SW 1271 (cell line): ENCODE data around the gene UNC50.
A peak's percentile ranks its signal among the peaks of the same experiment; 100 is the strongest.

Experiments used
- DNase-seq, 2 experiments: peaks; one replicate each; lab custom pipeline; 2025; lab: John Stamatoyannopoulos, UW

The UNC50 gene

GRCh38 chr2:98608116-98608961 lies at the start of gene UNC50, which contains the start of gene COA5:
TSS of gene UNC50 (plus strand) at chr2:98608589. CDS start at chr2:98609760, 1,171 bp downstream.
TSS of gene COA5 (minus strand) at chr2:98608512. CDS start at chr2:98608405, 107 bp downstream.
- DNase-seq: peak; percentile 84 to 87

- DNase-seq: no peak
These were observed 49.4 kb upstream of the UNC50 start for GRCh38 chr2:98558852-98559530.

GRCh38 chr2:98559581-98559980 lies 48.8 kb upstream of the UNC50 start:
- DNase-seq: no peak

- no peak for DNase-seq
These were observed 48.1 kb upstream of the UNC50 start for GRCh38 chr2:98560256-98560771.

- no peak for DNase-seq
These were observed 47.4 kb upstream of the UNC50 start for GRCh38 chr2:98561018-98561417.

- no peak for DNase-seq
These were observed 46.3 kb upstream of the UNC50 start for GRCh38 chr2:98561902-98562695.

GRCh38 chr2:98563394-98563793 lies 45.0 kb upstream of the UNC50 start:
- DNase-seq: no peak

GRCh38 chr2:98564541-98565132 lies 43.8 kb upstream of the UNC50 start:
- no peak for DNase-seq

GRCh38 chr2:98565286-98565860 lies 43.0 kb upstream of the UNC50 start:
- no peak for DNase-seq

GRCh38 chr2:98565941-98566340 lies 42.4 kb upstream of the UNC50 start:
- no peak for DNase-seq

- DNase-seq: no peak
These were observed 40.0 kb upstream of the UNC50 start for GRCh38 chr2:98568161-98568956.

GRCh38 chr2:98569197-98569793 lies 39.1 kb upstream of the UNC50 start:
- DNase-seq: no peak

GRCh38 chr2:98569915-98570314 lies 38.5 kb upstream of the UNC50 start:
- DNase-seq: no peak

GRCh38 chr2:98570356-98570755 lies 38.0 kb upstream of the UNC50 start:
- no peak for DNase-seq

GRCh38 chr2:98571121-98571701 lies 37.2 kb upstream of the UNC50 start:
- no peak for DNase-seq

GRCh38 chr2:98571796-98572195 lies 36.6 kb upstream of the UNC50 start:
- DNase-seq: no peak

- DNase-seq: no peak
These were observed 36.2 kb upstream of the UNC50 start for GRCh38 chr2:98572211-98572610.

GRCh38 chr2:98572676-98573075 lies 35.7 kb upstream of the UNC50 start:
- no peak for DNase-seq

- no peak for DNase-seq
These were observed 35.0 kb upstream of the UNC50 start for GRCh38 chr2:98573426-98573825.
